Neural cell (in vitro differentiated cells): ENCODE measurements around the gene CHD2. TPM values are rescaled to one million over a fixed set of nuclear protein-coding genes. Genes with fewer than 3 reads are reported as not detected.

Source experiments
- H2AFZ ChIP-seq: fragments of 200-600, 300-800 bp; sonication (generic), shearing (Covaris generic); 2 replicates; pipeline ENCODE4 v1.6.0; 2014; ENCODE audit warnings: low read depth, mild to moderate bottlenecking, antibody characterized with exemption, low read length, moderate library complexity
- H3F3A ChIP-seq: fragments of 200-600 bp; shearing (Covaris generic); 2 replicates; pipeline ENCODE4 v1.6.1; 2016; ENCODE audit warnings: mild to moderate bottlenecking, moderate library complexity, mixed read lengths, antibody characterized with exemption, low read length; ENCODE audit not compliant: insufficient read depth, poor library complexity, severe bottlenecking
- H3K27ac ChIP-seq: fragments of 200-600, 300-800 bp; sonication (generic), shearing (Covaris generic); 2 replicates; pipeline ENCODE4 v1.5.1; 2014; ENCODE audit warnings: mild to moderate bottlenecking, low read length, moderate library complexity
- H3K27me3 ChIP-seq: fragments of 300-800, 200-600 bp; sonication (generic), shearing (Covaris generic); 2 replicates; pipeline ENCODE4 v1.6.0; 2014; ENCODE audit warnings: mild to moderate bottlenecking, low read depth, low read length, moderate library complexity; ENCODE audit not compliant: insufficient read depth
- H3K36me3 ChIP-seq: fragments of 300-800, 200-600 bp; sonication (generic), shearing (Covaris generic); 2 replicates; pipeline ENCODE4 v1.5.1; 2014; ENCODE audit warnings: mild to moderate bottlenecking, antibody characterized with exemption, low read length, moderate library complexity; ENCODE audit not compliant: insufficient read depth
- H3K4me2 ChIP-seq: fragments of 300-800, 200-600 bp; sonication (generic), shearing (Covaris generic); 2 replicates; pipeline ENCODE4 v1.6.0; 2014; ENCODE audit warnings: mild to moderate bottlenecking, low read length
- H3K4me3 ChIP-seq: fragments of 300-800, 200-600 bp; sonication (generic), shearing (Covaris generic); 2 replicates; pipeline ENCODE4 v1.5.1; 2014; ENCODE audit warnings: mild to moderate bottlenecking, low read length, moderate library complexity
- H3K79me2 ChIP-seq: fragments of 200-600 bp; shearing (Covaris generic); replicated peaks from 2 replicates; pipeline ENCODE4 v1.6.0; 2014; ENCODE audit warnings: mild to moderate bottlenecking, low read length, moderate library complexity; ENCODE audit not compliant: insufficient read depth
- H3K9ac ChIP-seq: fragments of 300-800, 200-600 bp; sonication (generic), shearing (Covaris generic); 2 replicates; pipeline ENCODE4 v1.6.1; 2016; ENCODE audit warnings: mild to moderate bottlenecking, low read length, mixed read lengths
- H3K9me2 ChIP-seq: fragments of 200-600 bp; shearing (Covaris generic); 2 replicates; pipeline ENCODE4 v1.6.1; 2016; ENCODE audit warnings: mild to moderate bottlenecking, low read length, mixed read lengths; ENCODE audit not compliant: insufficient read depth
- H3K9me3 ChIP-seq: fragments of 200-600, 300-800 bp; sonication (generic), shearing (Covaris generic); 2 replicates; pipeline ENCODE4 v1.6.1; 2016; ENCODE audit warnings: mild to moderate bottlenecking, mixed run types, low read length, moderate library complexity, mixed read lengths
- H4K20me1 ChIP-seq: fragments of 200-600 bp; shearing (Covaris generic); 2 replicates; pipeline ENCODE4 v1.6.1; 2016; ENCODE audit warnings: mild to moderate bottlenecking, mixed run types; ENCODE audit not compliant: insufficient read depth
- EP300 ChIP-seq: fragments of 450-650 bp; conservative IDR thresholded peaks from 2 replicates; pipeline ENCODE4 v1.6.1; 2014; ENCODE audit warnings: antibody characterized with exemption, mild to moderate bottlenecking, moderate library complexity; ENCODE audit not compliant: poor library complexity, severe bottlenecking
- EZH2 ChIP-seq: fragments of 200-600, 300-800 bp; shearing (Covaris generic), sonication (generic); IDR thresholded peaks from 2 replicates; pipeline ENCODE4 v1.6.1; 2014; ENCODE audit warnings: antibody characterized with exemption, low read length, borderline replicate concordance, mild to moderate bottlenecking; ENCODE audit not compliant: insufficient read depth, poor library complexity, severe bottlenecking
- MXI1 ChIP-seq: fragments of 450-650 bp; conservative IDR thresholded peaks from 2 replicates; pipeline ENCODE4 v1.6.1; 2014; ENCODE audit warnings: antibody characterized with exemption, mild to moderate bottlenecking; ENCODE audit not compliant: poor library complexity, severe bottlenecking
- POLR2AphosphoS5 ChIP-seq: IDR thresholded peaks from 2 replicates; pipeline ENCODE4 v1.6.1; 2012
- RAD21 ChIP-seq: fragments of 450-650 bp; conservative IDR thresholded peaks from 2 replicates; pipeline ENCODE4 v1.6.1; 2014; ENCODE audit warnings: antibody characterized with exemption, mild to moderate bottlenecking, moderate library complexity
- REST ChIP-seq: IDR thresholded peaks from 2 replicates; pipeline ENCODE4 v1.6.1; 2012; ENCODE audit warnings: borderline replicate concordance
- SMC3 ChIP-seq: fragments of 450-650 bp; conservative IDR thresholded peaks from 2 replicates; pipeline ENCODE4 v1.6.1; 2014; ENCODE audit warnings: antibody characterized with exemption, mild to moderate bottlenecking, moderate library complexity; ENCODE audit not compliant: poor library complexity
- TAF1 ChIP-seq: IDR thresholded peaks from 2 replicates; pipeline ENCODE4 v1.6.1; 2012; ENCODE audit warnings: low read depth
- polyA plus RNA-seq: library from polyadenylated mRNA; depleted of rRNA; stranded (reverse); fragments of >200 nt; gene quantifications from 2 replicates; pipeline ENCODE4 v1.2.3, GENCODE V29; 2014
- TF ChIP-seq, protein P1 (sequence below): fragments of 450-650 bp; IDR thresholded peaks from 2 replicates; pipeline ENCODE4 v1.5.1; 2014; ENCODE audit warnings: antibody characterized with exemption, mild to moderate bottlenecking, moderate library complexity; ENCODE audit not compliant: poor library complexity, severe bottlenecking

CHD2 gene
- polyA plus RNA-seq, 1 donor from 2014 or later, result 113 TPM

GRCh38 chr15:93028632-93029213, 128.6 kb downstream of the CHD2 start:
- TF ChIP-seq EP300 (no peak), REST (no peak), TAF1 (no peak), POLR2AphosphoS5 (no peak), RAD21 (no peak), SMC3 (no peak), MXI1 (no peak), EZH2 (no peak)
- TF ChIP-seq, protein P1, sequence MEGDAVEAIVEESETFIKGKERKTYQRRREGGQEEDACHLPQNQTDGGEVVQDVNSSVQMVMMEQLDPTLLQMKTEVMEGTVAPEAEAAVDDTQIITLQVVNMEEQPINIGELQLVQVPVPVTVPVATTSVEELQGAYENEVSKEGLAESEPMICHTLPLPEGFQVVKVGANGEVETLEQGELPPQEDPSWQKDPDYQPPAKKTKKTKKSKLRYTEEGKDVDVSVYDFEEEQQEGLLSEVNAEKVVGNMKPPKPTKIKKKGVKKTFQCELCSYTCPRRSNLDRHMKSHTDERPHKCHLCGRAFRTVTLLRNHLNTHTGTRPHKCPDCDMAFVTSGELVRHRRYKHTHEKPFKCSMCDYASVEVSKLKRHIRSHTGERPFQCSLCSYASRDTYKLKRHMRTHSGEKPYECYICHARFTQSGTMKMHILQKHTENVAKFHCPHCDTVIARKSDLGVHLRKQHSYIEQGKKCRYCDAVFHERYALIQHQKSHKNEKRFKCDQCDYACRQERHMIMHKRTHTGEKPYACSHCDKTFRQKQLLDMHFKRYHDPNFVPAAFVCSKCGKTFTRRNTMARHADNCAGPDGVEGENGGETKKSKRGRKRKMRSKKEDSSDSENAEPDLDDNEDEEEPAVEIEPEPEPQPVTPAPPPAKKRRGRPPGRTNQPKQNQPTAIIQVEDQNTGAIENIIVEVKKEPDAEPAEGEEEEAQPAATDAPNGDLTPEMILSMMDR, result no peak
- H2AFZ ChIP-seq, result no peak overlapping the region
- no peaks in the 10 kb centered on the region for H3K27me3 ChIP-seq
- H3K79me2 ChIP-seq, result no peaks in the 10 kb centered on the region
- peaks cover 3% of the 10 kb centered on the region for H4K20me1 ChIP-seq
- H3K9me2 ChIP-seq, result no peaks in the 10 kb centered on the region
- peaks cover 6% of the 10 kb centered on the region for H3K36me3 ChIP-seq
- no peak overlapping the region for H3K9ac ChIP-seq
- no peak overlapping the region for H3K27ac ChIP-seq
- no peaks in the 10 kb centered on the region for H3K9me3 ChIP-seq
- no peak overlapping the region for H3K4me3 ChIP-seq
- H3K4me2 ChIP-seq, result no peak overlapping the region
- H3F3A ChIP-seq, result no peaks in the 10 kb centered on the region

- Histone ChIP-seq H3K27ac (no peak overlapping the region), H3K4me2 (no peak overlapping the region)
These were observed 129.2 kb downstream of the CHD2 start for GRCh38 chr15:93029214-93029835.

More at GRCh38 chr15:93029214-93029835, 129.2 kb downstream of the CHD2 start:
- H3K27me3 ChIP-seq, result no peaks in the 10 kb centered on the region
- no peak overlapping the region for H3K4me3 ChIP-seq
- no peaks in the 10 kb centered on the region for H3F3A ChIP-seq
- H3K9ac ChIP-seq, result no peak overlapping the region
- TF ChIP-seq SMC3, result no peak
- TF ChIP-seq MXI1, result no peak
- no peak for TF ChIP-seq EP300
- TF ChIP-seq REST, result no peak
- no peak for TF ChIP-seq TAF1
- TF ChIP-seq, protein P1, result no peak
- TF ChIP-seq RAD21, result no peak
- TF ChIP-seq POLR2AphosphoS5, result no peak
- TF ChIP-seq EZH2, result no peak
- H3K36me3 ChIP-seq, result peaks cover 5% of the 10 kb centered on the region
- no peaks in the 10 kb centered on the region for H3K9me3 ChIP-seq
- no peaks in the 10 kb centered on the region for H3K9me2 ChIP-seq
- H3K79me2 ChIP-seq, result no peaks in the 10 kb centered on the region
- no peak overlapping the region for H2AFZ ChIP-seq
- H4K20me1 ChIP-seq, result no peaks in the 10 kb centered on the region
